ENCODE data around the gene DAGLB.
"Not testable (repeated sequence)": the region's sequence is repeated elsewhere in the genome, so short reads cannot be mapped to it uniquely, and the experiment has no call there.

DAGLB gene, protein sequence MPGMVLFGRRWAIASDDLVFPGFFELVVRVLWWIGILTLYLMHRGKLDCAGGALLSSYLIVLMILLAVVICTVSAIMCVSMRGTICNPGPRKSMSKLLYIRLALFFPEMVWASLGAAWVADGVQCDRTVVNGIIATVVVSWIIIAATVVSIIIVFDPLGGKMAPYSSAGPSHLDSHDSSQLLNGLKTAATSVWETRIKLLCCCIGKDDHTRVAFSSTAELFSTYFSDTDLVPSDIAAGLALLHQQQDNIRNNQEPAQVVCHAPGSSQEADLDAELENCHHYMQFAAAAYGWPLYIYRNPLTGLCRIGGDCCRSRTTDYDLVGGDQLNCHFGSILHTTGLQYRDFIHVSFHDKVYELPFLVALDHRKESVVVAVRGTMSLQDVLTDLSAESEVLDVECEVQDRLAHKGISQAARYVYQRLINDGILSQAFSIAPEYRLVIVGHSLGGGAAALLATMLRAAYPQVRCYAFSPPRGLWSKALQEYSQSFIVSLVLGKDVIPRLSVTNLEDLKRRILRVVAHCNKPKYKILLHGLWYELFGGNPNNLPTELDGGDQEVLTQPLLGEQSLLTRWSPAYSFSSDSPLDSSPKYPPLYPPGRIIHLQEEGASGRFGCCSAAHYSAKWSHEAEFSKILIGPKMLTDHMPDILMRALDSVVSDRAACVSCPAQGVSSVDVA
- total RNA-seq, result 25.3 reads per million, percentile 52 among the genes with 10 or more reads in this experiment

DNA sequence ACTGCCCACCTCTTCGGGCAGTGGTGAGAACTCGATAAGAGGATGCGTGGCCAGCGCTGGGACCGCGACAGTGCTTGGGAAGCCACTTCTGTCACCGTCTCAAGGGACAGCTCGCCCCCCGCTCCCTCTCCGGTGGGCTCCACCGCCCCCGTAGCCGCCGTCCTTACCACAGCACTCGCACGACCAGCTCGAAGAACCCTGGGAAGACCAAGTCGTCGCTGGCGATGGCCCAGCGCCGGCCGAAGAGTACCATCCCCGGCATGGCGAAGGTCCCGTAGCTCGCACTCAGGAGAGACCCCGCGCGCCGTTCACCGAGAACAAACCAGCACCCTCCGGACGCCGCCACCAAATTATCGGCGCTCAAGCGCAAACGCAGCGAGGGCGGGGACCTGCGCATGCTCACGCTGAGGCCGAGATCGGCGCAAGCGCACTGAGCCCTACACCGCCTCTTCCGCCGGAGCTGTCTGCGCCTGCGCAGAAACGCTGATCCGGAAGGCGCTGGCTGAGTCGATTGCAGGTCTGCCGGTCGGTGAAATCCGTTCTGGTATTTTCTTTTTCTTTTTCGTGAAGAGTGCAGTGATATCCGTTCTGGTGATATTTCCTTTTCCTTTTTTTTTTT lies at the start of gene DAGLB:
TSS of gene DAGLB (minus strand) at position 374 of the 619 bp plus-strand sequence. CDS start at position 262, 112 bp downstream.
- DNase-seq, result peak; percentile 94

DNA sequence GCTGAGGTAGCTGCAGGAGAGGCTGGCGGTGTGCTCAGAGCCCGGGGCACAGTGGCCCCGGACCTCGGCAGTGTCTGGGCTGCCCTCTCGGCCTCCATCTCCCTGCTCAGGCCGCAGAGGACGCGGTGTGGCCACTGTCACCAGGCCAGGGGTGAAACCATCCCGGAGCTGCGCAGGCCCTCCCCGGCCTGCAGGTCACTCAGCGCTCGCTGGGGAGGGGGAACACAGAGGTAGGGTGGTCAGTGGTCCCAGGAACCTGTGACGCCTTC lies 49.8 kb upstream of the DAGLB start:
- DNase-seq, result no peak

DNA sequence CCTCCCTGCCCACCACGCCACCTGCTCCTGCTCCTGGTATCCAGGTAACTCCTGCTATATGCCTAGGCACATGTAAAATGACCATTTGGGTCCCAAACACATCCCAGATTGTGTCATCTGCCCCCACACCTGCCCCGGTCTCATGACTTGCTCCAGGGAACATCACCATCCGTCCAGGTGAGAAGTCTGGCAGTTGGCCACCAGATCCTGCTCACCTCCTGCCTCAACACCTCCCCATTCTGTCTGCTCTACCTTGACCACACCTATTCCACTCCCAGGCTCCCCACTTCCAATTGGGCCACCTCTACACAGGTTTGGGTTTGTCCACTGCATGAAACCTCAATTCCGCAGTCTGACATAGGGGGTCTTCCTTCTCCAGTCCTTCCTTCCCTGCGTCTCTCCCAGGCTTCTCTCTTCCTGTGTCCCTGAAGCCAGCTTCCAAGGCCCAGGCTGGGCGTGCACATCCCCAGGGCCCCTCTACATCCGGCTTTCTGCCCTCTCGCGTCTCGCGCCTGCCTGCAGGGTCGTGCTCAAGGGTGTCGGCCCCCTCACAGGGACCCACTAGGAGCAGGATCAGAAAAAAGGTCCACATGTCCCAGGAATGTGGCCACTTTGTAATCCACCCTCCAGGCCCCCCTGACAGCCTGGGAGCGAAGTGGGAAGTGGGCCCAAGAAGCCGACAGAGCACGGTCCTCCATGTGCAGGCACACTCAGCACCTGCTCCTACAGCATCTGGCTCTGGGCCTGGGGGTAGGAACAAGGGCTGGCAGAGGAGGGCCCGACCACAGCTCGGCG lies 49.3 kb upstream of the DAGLB start:
- no peak for DNase-seq

DNA sequence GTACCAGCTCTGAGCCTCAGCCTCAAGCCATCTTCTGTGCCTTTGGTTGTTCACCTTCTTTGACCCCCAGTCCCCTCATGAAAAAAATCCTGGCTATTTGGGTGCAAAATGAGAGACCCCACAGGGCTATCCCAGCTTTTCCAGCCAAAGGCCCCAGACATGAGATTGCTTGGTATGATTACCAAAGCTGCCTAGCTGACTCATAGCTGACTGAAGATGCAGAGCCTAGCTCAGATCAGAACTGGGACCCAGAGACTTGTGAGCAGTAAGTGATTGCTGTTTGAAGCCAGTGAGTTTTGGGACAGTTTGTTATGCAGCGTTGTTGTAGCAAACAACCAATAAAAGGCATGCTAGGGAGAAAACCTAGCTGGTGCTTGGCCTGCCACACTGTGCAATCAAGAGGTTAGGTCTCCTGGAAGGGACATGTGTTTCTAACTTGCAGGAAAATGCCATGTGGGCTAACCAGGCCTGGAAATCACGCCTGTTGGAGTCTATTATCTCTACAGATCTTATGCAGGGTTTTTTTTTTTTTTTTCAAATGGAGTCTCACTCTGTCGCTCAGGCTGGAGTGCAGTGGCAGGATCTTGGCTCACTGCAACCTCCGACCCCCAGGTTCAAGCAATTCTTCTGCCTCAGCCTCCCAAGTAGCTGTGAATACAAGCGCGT lies 48.0 kb upstream of the DAGLB start:
- no peak for DNase-seq

DNA sequence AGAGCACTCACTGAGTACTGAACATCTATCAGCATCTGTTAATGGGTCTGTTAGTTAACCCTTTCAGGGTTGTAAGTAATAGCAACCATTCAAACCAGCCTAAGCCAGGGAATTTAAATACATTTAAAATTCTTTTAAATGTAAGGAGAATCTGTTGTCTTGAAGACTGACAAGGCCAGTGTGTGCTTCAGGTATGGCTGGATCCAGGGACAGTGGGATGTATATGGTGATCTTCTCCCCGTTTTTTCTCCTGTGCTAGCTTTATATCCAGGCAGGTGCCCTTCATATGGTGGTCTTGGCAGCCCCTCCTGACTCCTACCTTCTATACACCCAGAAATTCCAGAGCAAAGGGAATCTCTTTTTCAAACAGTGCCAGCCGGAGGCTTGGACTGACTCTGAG lies 46.6 kb upstream of the DAGLB start:
- no peak for DNase-seq

DNA sequence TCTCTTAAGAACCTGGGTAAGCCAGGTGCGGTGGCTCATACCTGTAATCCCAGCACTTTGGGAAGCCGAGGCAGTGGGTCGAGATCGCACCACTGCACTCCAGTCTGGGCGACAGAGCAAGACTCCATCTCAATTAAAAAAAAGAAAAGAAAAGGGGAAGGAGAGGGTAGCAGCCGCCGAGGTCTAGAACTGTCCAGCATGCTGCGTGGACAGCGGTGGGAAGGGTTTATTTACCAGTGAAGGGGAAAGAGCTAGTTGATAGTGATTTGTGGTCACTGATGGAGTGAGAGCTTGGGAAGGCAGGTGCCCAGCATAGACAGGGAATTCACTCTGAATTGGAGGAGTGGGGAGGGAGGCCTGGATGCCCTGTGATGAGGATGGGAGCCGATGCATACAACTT lies 43.4 kb upstream of the DAGLB start:
- DNase-seq, result no peak

DNA sequence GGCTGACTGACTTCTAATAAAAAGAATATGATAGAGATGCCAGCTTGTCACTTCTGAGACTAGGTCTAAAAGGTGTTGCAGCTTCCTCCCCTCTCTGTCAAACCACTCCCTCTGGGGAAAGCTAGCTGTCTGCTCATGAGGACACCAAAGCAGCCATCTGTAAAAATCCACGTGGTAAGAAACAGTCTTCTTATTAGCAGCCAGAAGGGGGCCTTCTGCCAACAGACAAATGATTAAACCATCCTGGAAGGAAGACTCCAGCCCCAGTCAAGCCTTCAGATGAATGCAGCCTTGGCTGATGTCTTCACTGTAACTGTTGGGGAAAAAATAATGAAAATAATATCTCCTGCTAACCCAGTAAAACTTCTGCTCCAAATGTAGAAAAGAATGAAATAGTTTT lies 41.9 kb upstream of the DAGLB start:
- no peak for DNase-seq

DNA sequence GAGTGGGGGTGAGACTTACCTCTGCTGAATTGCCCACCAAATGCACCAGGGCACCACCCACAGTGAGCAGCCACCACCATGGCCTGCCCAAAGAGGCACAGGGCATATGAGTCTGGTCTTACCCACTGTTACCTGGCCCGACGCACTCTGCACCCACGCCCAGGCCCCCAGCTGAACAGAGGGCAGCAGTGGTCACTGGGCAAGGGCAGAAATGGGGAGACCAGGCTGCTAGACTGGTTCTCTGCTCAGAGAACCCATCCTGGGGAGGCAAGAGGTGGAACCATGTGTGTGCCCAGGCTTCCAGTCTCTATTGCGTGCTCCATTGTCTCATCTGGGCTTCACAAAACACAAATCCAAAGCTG lies 39.4 kb upstream of the DAGLB start:
- no peak for DNase-seq

DNA sequence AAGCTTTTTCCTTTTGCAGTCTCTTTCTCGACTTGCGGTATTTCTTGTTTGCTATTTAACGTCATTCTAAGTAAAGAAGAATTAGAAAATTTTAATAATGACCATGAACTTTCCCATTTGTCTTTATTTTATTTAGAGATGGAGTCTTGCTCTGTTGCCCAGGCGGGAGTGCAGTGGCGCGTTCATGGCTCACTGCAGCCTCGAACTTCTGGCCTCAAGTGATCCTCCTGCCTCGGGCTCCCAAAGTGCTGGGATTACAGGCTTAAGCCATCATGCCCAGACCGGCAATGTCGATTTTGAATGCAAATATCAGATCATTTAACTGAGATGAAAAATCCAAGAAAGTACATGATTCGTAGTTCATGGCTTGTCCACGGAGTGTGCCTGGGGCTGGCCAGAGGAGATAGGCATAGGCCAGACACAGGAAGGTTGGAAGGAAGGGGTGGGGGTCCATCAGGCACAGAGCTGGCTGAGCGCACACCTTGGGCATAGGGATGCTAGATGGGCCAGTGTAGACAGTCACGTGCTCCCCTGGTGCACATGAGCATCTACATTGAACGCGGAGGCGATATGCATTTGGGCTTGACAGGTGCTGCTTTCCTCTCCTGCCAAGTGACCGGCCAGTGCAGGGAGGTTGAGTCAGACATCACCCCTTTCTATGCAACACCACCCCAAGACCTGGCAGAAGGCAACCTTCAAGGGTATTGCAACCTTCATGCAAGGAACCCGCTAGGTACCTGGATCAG lies 38.9 kb upstream of the DAGLB start:
- no peak for DNase-seq

DNA sequence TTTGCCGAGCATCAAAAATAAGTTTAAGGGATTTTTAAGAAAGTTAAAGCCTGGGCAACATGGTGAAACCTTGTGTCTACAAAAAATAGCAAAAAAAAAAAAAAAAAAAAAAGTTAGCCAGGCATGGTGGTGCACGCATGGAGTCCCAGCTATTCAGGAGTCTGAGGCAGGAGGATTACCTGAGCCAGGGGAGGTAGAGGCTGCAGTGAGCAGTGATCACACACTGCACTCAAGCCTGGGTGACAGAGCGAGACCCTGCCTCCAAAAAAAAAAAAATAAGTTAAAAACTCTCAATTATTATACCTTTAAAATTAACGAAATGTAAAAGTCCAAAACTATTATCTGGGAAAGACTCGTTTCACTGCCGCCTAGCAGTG lies 35.0 kb upstream of the DAGLB start:
- no peak for DNase-seq

DNA sequence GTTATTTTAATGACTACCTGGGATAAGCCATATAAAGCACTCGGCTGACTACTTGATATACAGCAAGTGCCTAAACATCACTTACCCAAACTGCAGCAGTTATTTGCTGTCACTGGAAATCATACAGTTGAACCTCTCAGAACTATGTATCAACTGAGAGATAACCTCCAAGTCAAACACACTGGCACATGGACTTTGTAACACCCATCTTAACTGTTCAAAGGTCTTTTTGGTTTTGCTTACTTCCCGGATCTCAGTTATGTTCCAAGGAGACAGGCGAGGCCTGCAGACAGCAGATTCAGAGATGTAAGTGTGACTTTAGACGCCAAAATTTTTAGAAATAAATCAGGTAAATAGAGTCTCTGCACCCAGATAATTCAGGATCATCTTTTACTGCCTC lies 34.6 kb upstream of the DAGLB start:
- no peak for DNase-seq

DNA sequence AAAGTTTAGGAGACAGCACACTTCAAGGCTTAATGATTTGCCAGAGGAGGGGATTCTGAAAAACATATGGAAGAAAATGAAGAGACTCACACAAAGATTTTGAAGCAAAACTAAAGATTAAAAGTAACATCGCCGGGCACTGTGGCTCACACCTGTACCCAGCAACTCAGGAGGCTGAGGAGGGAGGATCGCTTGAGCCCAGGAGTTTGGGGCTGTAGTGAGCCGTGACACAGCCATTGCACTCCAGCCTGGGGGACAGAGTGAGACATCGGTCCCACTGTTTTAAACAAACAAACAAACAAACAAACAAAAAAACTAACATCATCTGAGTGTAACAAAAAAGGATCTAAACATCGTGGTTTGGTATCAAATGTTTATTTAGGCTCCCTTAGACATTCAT lies 33.7 kb upstream of the DAGLB start:
- DNase-seq, result no peak

DNA sequence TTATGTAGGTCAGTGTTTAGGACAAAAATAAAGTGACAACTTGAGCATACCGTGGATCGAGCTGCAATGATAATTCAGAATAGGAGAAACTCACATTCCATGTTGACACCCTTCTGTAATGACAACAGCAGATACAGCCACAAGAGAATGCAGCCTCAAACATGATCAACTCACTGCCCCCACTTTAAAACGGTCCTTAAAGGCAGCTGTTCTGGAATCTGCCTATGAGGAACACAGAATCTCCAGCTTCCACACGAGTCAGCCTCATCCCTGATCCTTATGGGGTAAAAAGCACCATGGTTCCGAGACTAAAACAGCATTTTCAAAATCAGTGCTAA lies 32.5 kb upstream of the DAGLB start:
- no peak for DNase-seq

DNA sequence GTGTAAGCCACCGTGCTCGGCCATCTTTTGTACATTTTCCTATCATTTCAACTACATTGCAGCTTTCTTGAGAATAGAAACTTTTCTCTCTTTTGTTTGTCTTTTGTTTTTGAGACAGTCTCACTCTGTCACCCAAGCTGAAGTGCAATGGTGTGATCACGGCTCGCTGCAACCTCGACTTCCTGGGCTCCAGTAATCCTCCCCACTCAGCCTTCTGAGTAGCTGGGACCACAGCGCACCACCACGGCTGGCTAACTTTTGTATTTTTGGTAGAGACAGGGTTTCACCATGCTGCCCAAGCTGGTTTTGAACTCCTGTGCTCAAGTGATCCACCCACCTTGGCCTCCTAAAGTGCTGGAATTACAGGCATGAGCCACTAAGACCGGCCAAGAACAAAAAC lies 31.3 kb upstream of the DAGLB start:
- DNase-seq, result no peak

DNA sequence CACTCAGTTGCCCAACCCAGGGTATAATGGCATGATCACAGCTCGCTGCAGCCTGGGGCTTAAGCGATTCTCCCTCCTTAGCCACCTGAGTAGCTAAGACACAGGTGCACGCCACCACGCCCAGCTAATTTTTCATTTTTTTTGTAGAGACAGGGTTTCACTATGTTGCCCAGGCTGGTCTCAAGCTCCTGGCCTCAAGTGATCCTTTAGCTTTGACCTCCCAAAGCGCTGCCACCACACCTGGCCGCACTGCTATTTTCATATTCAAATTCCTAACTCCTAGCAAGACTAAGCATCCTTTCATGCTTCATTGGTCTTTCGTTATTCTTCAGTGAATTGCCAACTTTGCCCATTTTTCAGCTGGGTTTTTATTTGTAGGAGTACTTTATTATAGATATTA lies 30.4 kb upstream of the DAGLB start:
- DNase-seq, result no peak

DNA sequence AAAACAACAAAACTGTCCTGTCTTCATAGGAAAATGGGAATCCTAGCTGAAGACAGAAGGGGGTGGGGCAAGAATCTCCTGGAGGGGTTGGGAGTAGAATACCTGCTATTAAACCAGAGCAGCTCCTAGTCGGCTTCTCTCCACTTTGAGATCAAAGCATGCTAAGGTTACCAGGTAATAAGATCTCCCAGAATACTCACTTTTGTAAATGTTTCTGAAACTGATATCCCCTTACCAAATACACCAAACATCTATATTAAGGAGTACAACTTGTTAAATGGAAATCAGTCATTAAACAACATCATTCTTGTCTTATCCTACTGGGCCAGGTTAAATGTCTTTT lies 29.5 kb upstream of the DAGLB start:
- DNase-seq, result no peak

DNA sequence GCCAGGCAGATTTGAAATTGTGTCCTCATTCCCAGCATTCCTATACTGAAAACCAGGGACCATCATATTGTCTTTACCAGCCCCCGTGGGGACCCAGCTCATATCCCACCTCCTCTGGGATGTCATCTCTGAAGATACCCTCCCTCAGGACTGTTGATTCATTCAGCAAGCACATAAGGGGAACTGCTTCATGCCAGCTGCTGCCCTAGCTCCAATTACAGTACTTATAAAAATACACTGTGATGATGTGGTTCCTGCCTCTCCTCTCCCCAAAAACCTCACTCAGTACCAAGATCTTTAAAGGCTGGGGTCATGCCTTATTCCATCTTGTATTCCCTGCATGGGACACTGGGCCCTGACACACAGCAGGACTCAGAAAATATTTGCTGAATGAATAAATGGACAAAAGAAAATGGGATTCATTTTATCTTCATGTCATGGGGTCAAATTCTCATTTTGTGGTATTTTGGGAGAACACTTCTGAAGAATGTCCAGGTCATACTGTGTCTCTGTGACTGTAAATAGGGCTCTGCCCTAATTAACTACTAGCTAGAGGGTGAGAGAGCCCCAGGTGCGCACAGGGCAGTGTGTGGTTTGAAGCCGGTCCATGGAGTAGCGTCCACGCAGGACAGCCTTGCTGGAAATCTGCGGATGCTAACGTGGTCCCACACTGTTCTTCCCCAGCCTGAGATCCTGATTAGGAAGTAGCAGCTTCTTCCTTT lies 29.0 kb upstream of the DAGLB start:
- DNase-seq, result no peak

DNA sequence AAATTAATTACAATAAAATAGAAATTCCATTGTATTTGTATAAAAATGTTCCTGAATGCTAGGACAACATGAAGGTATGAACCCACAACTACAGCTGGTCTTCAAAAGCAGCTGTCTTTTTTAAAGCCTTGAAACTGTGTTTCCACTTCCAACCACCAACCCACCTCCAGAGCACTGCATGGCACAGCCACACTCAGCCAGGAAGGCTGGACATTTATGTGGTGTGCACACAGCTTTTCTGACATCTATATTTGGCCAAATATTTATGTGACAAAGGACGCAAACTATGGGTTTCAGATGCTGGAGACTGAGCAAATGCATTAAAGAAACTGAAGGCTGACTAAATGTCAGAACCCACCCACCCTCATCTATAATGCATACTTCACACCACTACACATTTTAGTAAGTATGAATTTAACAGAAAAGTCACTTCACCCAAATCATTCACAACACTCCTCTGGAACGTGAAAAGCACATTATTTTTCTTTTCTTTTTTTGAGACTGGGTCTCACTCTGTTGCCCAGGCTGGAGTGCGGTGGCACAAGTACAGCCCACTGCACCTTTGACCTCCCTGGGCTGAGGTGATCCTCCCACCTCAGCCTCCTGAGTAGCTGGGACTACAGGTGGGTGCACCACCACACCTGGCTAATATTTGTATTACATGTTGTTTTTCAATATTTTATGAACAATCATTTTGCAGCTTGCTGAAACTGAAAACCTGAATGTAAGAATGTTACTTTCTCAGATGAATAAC lies 27.9 kb upstream of the DAGLB start:
- no peak for DNase-seq

DNA sequence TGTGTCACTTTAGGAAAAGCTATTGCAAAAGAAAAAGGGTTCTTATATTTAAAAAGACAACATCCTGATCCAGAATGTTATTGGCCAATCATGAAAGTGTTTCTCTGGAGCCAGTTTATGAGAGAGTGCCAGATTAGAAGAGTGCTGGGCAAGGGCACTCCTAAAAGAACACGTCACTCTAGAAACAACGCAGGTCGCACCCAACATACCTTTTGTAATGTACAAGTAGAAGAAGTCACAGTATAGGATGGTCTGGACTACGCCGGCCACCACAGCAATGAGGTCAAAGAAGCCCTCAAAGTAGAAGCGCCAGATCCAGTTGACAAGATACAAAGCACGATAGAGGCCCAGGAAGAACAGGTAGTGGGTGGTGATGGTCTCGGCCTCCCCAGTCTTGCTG lies 18.1 kb upstream of the DAGLB start:
- no peak for DNase-seq

DNA sequence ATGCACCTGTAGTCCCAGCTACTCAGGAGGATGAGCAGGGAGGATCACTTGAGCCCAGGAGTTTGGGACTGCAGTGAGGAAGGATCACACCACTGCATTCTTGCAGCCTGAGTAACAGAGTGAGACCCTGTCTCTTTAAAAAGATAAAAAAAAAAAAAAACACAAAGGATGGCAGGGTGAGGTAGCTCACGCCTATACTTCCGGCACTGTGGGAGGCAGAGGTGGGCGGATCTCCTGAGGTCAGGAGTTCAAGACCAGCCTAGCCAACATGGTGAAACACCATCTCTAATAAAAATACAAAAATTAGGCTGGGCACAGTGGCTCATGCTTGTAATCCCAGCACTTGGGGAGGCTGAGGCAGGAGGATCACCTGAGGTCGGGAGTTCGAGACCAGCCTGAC lies 15.9 kb upstream of the DAGLB start:
- not testable (repeated sequence) for DNase-seq

DNA sequence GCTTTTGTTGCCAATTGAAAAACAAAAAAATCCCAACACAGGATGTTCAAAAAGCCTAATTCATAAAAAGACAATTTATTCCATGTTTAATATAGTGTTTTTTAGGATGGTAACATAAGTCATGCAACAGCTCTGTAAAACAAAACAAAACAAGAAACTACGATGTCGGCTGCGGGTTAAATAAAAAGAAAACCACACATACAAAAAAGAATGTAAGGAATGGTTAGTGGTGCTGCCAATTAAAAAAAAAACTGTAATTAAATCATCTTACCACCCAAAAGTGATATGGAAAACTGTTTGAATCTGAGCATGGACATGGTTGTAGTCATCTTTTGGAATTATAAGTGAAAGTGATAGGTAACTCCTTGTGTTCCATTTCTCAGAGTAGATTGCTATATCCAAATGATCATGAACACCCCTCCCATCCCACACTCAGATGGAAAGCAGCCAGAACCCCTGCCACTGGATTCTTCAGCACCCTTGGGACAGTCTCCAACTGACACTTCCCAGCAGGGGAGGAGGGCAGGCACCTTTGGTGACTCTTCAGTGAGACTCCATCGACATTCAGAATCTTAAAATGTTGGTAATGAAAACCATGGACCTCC lies 14.3 kb upstream of the DAGLB start:
- DNase-seq, result no peak

All from effector CD4-positive, alpha-beta T cell (primary cell).